Stimulated activated CD8-positive, alpha-beta memory T cell treated with anti-CD3 and anti-CD28 coated beads, Interleukin-4, amount 100 ng/mL, for 1 hour (primary cell): ENCODE data around the gene C16orf86.
"Not testable (repeated sequence)": the region's sequence is repeated elsewhere in the genome, so short reads cannot be mapped to it uniquely, and the experiment has no call there.

ENCODE experiments used
- DNase-seq, 2 donors: peaks; one replicate each; pipeline ENCODE4 v3.0.0-alpha.2; 2020; ENCODE audit warnings: low read depth in 2 of 2, low spot score in 1 of 2

C16orf86 gene

DNA sequence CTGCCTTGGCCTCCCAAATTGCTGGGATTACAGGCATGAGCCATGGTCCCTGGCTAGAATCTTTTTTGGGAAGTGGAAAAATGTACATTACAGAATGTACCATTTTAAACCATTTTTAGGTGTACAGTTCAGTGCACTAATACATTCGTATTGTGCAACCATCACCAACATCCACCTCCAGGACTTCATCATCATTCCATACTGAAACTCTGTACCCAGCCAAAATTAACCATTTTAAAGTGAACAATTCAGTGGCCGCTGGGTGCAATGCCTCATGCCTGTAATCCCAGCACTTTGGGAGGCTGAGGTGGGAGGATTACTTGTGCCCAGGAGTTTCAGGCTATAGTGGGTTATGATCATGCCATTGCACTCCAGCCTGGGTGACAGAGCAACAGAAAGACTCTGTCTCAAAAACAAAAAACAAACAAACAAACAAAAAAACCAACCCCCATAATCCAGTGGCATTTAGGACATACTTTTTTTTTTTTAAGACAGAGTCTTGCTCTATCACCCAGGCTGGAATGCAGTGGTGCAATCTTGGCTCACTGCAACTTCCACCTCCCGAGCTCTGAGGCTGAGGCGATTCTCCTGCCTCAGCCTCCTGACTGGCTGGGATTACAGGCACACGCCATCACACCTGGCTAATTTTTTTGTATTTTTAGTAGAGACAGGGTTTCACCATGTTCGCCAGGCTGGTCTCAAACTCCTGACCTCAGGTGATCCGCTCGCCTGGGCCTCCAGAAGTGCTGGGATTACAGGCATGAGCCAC, 27.1 kb downstream of the C16orf86 start:
- DNase-seq: not testable (repeated sequence)

GRCh38 chr16:67694611-67695010, 28.0 kb downstream of the C16orf86 start:
- no peak for DNase-seq

DNA sequence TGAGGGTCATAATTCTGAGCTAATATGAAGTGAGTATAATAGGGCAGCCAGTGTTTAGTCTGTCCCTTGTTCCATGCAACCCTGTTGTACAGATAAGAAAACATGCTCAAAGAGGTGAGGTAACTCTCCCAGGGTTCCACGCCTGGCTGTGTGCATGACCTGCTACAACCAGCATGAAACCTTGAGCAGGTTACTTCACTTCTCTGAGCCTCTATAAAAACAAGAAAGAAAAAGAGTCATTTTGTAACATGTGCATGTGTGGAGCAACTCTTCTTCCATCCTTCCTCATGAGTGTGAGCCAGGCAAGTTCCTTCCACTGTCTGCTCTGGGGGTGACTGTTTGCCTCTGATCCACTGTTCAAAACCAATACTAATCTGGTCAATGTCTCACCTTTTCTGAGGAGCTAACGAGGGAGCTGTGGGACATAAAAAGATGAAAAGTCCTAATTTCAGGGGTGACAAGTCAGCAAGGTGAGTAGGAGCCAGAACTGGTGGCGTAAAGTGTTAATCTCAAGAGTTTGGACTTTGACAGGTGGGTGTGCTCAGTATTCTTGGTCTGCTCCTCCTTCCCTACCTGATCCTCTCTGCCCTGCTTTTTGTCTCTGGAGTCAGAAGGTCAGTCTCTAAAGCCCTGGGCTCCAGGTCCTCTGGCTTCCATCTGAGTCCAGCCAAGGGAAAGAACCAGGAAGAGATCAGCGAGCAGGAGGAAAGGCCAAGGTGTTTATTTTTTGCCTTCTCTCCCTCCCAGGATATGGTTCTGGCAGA, 31.0 kb downstream of the C16orf86 start:
- no peak for DNase-seq

GRCh38 chr16:67699265-67699664, 32.7 kb downstream of the C16orf86 start:
- no peak for DNase-seq

DNA sequence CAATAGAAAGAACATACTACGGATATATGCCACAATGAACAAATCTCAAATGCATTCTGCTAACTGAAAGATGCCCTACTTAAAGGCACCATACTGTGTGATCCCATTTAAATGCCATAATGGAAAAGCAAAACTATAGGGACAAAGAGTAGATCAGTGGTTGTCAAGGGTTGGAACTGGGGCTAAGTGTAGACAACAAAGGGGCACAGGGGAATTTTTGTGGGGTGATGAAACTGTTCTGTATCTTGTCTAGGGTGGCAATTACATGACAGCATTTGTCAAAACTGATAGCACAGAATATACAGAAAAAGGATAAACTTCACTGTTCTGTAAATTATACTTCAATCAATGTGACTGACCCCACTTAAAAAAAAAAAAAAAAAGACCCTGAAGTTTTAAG, 34.8 kb downstream of the C16orf86 start:
- DNase-seq: no peak

GRCh38 chr16:67702130-67702529, 35.5 kb downstream of the C16orf86 start:
- DNase-seq: no peak

GRCh38 chr16:67703626-67704025, 37.0 kb downstream of the C16orf86 start:
- no peak for DNase-seq

DNA sequence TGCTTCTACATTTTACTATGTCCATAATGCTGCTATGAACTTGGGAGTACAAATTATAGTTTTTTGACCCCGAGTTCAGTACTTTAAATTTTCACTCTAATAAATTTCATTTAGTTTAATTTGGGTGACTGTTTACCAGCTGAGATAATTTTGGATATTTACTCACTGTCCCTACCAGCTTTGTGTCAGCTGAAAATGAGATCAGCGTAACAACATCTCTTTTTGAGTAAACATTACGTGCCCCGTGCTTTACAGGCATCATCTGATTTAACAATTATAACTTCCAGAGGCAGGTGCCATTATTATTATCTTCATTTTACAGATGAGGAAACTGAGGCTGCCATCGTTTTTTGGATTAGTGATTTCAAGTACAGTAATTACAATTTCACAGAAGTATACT, 37.5 kb downstream of the C16orf86 start:
- no peak for DNase-seq

GRCh38 chr16:67707210-67707609, 40.6 kb downstream of the C16orf86 start:
- DNase-seq: no peak

- no peak for DNase-seq
These were observed 41.2 kb downstream of the C16orf86 start for GRCh38 chr16:67707790-67708189.

GRCh38 chr16:67708368-67708771, 41.8 kb downstream of the C16orf86 start:
- DNase-seq: no peak

- DNase-seq: no peak
These were observed 42.4 kb downstream of the C16orf86 start for GRCh38 chr16:67709050-67709449.

DNA sequence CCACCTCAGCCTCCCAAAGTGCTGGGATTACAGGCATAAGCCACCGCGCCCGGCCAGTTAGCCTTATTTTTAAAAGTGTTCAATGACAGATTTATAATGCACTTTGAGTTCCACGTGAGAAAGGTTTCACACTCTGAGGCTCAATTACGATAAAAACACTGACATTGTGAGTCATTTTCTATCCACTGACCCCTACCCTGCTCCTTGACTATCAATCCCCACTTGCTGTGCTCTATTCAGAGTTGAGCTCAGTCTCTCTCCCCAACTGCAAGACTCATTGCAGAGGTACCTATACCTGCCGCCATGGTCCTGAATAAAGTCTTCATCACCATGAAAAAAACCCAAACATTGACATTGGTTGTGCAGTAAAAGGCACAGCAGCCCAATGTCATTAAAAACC, 44.0 kb downstream of the C16orf86 start:
- no peak for DNase-seq

- DNase-seq: no peak
These were observed 47.1 kb downstream of the C16orf86 start for GRCh38 chr16:67713647-67714273.

- DNase-seq: no peak
These were observed 47.9 kb downstream of the C16orf86 start for GRCh38 chr16:67714522-67714921.

GRCh38 chr16:67716097-67716496, 49.5 kb downstream of the C16orf86 start:
- no peak for DNase-seq
